Fibroblast of the aortic adventitia (primary cell): ENCODE measurements around the gene RPTN. TPM values are rescaled to one million over a fixed set of nuclear protein-coding genes. Genes with fewer than 3 reads are reported as not detected.

ENCODE experiments used
- DNase-seq: peaks from one replicate; pipeline ENCODE4 v3.0.0-alpha.2; 2010; ENCODE audit warnings: low read depth
- H3K4me3 ChIP-seq: 2 replicates; pipeline ENCODE4 v1.5.1; 2011; ENCODE audit warnings: low read depth, mild to moderate bottlenecking, control low read depth, low read length, moderate library complexity
- total RNA-seq: library from RNA; depleted of rRNA; stranded (reverse); fragments of >200 nt; gene quantifications from 2 replicates; pipeline ENCODE4 v1.2.3, GENCODE V29; 2012; ENCODE audit warnings: low replicate concordance
- TF ChIP-seq, protein P1 (sequence below): IDR thresholded peaks from 2 replicates; pipeline ENCODE4 v1.5.1; 2011; ENCODE audit warnings: mild to moderate bottlenecking, low read length, control low read depth, inconsistent platforms; ENCODE audit not compliant: insufficient read depth

Gene RPTN
- total RNA-seq, 1 donor = not detected

DNA sequence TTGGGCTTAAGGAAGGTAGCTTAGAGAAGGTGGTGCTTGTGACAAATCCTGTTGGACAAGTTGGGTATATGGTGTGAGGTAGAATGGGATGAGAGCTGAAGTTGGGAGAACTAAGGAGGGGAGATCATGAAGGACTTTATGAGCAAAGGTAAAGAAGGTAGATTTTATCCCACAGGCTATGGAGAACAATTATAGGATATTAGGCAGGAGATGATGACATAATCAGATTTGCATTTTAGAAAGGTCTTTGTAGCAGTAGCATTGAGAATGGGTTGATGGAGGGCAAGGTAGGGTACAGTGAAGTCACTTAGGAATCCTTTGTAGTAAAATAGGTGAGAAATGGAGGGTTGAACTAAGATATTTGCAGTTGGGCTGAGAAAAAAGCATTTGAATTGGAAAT lies 28.8 kb downstream of the RPTN start:
- TF ChIP-seq, protein P1, sequence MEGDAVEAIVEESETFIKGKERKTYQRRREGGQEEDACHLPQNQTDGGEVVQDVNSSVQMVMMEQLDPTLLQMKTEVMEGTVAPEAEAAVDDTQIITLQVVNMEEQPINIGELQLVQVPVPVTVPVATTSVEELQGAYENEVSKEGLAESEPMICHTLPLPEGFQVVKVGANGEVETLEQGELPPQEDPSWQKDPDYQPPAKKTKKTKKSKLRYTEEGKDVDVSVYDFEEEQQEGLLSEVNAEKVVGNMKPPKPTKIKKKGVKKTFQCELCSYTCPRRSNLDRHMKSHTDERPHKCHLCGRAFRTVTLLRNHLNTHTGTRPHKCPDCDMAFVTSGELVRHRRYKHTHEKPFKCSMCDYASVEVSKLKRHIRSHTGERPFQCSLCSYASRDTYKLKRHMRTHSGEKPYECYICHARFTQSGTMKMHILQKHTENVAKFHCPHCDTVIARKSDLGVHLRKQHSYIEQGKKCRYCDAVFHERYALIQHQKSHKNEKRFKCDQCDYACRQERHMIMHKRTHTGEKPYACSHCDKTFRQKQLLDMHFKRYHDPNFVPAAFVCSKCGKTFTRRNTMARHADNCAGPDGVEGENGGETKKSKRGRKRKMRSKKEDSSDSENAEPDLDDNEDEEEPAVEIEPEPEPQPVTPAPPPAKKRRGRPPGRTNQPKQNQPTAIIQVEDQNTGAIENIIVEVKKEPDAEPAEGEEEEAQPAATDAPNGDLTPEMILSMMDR = no peak
- DNase-seq = no peak
- no peak overlapping the region for H3K4me3 ChIP-seq

DNA sequence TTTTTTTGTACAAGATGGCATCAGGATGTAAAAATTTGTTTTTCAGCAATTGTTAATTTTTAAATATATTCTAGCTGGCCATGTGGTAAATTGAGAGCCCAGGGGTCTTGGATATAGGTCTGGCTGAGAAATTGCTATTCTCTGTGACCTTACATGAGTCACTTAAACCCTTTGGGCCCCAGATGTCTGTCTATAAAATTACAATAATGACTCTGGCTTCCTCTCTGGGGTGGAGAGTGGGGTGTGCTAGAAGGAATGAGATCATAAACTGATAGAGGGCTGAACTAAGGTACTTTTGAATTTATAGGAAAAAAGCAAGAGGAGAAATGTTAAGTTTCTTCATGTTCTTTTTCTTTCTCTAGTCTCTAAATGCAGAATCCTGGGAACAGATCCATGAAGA lies 31.4 kb downstream of the RPTN start:
- DNase-seq = no peak
- TF ChIP-seq, protein P1 = no peak
- no peak overlapping the region for H3K4me3 ChIP-seq

DNA sequence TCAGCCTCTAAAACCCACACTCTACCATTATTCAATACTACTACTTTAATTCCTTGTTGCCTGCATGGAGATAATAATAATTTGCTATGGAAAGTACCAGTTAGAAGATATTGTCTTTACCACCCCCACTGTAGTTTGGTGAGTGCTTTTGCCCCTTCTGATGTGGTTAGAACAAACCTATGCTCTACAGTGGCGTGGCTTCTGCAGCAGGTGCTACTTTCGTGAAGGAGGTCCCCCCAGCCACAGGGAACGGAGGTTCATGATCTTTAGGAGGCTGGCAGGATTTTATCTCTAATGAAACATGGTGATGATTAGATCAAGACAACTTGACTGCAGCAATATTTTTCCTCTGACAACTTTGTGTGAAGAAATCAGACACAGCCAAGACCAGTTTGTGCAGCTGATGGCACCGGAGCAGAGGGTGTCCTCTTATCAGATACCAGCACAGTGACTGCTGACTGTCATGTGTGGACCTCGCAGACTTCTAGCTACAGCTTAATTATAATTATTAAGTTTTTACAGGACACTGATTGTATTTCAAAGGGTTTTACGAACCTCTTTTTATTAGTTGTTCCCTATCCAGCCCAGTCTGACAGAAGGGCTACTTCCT lies 33.1 kb downstream of the RPTN start:
- no peak overlapping the region for H3K4me3 ChIP-seq
- no peak for DNase-seq
- TF ChIP-seq, protein P1 = no peak

DNA sequence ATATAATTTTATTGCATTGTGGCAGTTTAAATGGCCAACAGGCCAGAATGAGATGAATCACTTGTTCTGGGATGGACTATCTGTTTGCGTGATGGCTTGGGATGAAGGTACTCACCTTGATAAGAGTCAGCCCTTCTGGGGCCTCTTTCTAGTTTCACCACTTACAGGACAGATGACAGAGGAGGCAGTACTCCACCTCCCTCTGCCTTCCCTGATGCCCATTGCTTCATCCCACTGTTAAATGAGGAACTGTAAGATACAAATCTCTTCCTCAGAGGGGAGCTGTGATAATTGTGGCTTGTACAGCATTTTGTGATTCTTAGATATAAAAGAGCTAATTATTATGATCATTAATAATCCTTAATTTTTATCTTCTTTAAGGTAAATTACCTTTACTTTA lies 40.1 kb downstream of the RPTN start:
- TF ChIP-seq, protein P1 = no peak
- H3K4me3 ChIP-seq = no peak overlapping the region
- no peak for DNase-seq

DNA sequence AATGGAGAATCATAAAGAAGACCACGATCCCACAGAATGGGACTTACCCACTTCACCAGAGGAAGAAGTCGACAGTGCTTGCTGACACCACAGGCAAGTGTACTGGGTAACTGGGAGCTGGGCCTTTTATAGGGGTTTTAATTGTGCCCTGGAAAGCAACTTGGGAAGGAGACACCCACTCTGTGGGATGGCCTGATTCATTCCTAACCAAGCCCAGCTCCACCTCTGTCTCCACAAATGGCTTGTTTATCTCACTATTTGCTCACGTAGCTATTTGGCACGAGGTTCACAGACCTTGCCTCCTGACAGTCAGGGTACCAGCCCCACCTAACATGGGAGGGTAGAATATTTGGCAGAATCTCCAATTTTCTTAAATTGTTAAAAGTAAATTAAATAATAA lies 43.7 kb downstream of the RPTN start, which contains the start of gene TCHH:
Gene TCHH, minus strand, starts transcription at position 101 of the 400 bp plus-strand sequence. CDS start 1,364 bp downstream, outside the sequence.
- no peak within 1 kb of the TSS for H3K4me3 ChIP-seq
- TF ChIP-seq, protein P1 = no peak
- DNase-seq = no peak

DNA sequence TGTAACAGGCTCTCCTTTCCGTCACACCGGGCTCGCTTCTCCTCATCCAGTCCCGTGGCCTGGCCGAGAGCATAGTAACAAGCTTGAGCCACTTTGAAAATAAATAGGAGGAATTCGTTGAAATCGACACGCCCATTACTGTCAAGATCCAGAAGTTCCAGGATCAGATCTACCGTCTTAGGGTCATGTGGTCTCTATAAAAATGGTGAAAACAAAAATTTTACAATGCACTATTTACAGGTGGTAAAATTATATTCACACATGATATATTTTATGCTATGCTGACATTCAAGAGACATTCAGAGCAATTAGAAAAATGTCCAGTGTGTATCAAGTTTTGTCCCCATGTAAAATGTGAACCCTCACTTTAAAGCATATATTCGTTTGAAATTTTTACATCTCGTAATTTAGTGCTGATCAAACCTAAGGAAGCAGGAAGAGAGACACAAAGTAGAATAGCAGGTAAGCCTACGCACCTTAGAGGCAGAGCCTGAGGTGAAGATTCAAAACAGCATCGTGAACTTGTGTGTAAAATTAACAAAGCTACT lies 46.1 kb downstream of the RPTN start:
- TF ChIP-seq, protein P1 = no peak
- DNase-seq = no peak

More for the DNA sequence above, 46.1 kb downstream of the RPTN start:
- H3K4me3 ChIP-seq = no peak overlapping the region
